GM13977 (cell line): ENCODE results near the gene CLEC16A.

Source experiments
- DNase-seq: peaks from one replicate; pipeline ENCODE4 v3.0.0; 2012; ENCODE audit warnings: low spot score
- in situ Hi-C: fragments of 300-500 bp; cut with MboI; formaldehyde crosslinking; loops from one replicate; pipeline ENCODE4 v1.12.0; 2022; ENCODE audit warnings: low sequenced_read_pairs, low pct_unique_long_range_greater_than_20kb, mixed read lengths, inconsistent platforms; ENCODE audit not compliant: unreplicated experiment
- TF ChIP-seq, protein P1 (sequence below): IDR thresholded peaks from 2 replicates; pipeline ENCODE4 v1.5.1; 2012; ENCODE audit warnings: mild to moderate bottlenecking, control low read depth; ENCODE audit not compliant: insufficient read depth; ENCODE audit errors: extremely low read depth, missing control alignments

The CLEC16A gene

DNA sequence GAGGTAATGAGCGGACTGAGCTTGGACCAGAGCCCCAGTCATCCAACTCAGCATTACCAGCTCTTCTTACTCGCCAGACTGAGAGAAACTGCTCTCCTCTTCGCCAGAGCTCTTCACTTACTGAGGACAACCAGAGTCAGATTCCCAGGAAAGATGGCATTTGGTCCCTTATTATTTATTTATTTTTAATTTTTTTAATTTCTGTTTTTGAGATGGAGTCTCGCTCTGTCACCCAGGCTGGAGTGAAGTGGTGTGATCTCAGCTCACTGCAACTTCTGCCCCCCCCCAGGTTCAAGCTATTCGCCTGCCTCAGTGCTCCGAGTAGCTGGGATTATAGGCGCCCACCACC is 25.4 kb upstream of the CLEC16A start:
- TF ChIP-seq, protein P1, sequence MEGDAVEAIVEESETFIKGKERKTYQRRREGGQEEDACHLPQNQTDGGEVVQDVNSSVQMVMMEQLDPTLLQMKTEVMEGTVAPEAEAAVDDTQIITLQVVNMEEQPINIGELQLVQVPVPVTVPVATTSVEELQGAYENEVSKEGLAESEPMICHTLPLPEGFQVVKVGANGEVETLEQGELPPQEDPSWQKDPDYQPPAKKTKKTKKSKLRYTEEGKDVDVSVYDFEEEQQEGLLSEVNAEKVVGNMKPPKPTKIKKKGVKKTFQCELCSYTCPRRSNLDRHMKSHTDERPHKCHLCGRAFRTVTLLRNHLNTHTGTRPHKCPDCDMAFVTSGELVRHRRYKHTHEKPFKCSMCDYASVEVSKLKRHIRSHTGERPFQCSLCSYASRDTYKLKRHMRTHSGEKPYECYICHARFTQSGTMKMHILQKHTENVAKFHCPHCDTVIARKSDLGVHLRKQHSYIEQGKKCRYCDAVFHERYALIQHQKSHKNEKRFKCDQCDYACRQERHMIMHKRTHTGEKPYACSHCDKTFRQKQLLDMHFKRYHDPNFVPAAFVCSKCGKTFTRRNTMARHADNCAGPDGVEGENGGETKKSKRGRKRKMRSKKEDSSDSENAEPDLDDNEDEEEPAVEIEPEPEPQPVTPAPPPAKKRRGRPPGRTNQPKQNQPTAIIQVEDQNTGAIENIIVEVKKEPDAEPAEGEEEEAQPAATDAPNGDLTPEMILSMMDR, result no peak
- in situ Hi-C loops, result loop anchor here (10.0 kb wide), 1 partner anchor 394 kb away; no protein-coding TSS in a partner anchor
- no peak for DNase-seq

DNA sequence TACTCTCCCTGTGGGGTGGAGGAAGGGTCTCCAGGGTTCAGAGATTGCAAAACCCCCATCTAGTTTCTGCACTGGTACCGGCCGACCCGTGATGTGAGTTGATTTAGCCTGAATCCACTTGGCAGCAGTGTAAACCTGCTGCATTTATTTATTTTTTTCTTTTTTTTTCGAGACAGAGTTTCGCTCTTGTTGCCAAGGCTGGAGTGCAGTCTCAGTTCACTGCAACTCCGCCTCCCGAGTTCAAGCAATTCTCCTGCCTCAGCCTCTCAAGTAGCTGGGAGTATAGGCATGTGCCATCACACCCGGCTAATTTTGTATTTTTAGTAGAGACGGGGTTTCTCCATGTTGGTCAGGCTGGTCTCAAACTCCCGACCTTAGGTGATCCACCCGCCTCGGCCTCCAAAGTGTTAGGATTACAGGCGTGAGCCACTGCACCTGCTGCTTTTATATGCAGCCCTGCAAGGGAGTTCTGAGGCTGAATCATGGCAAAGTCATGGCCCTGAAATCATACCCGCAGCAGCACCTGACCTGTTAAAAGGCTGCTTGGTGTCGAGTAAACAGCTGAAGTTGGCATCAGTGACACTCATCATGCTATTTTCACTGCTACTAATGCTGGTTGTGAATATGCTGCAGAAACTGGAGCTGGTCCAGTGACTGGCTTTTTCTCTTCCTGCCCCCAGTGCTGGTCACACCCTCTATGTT is 23.5 kb upstream of the CLEC16A start:
- DNase-seq, result no peak
- TF ChIP-seq, protein P1, result no peak
- in situ Hi-C loops, result no loop called here

DNA sequence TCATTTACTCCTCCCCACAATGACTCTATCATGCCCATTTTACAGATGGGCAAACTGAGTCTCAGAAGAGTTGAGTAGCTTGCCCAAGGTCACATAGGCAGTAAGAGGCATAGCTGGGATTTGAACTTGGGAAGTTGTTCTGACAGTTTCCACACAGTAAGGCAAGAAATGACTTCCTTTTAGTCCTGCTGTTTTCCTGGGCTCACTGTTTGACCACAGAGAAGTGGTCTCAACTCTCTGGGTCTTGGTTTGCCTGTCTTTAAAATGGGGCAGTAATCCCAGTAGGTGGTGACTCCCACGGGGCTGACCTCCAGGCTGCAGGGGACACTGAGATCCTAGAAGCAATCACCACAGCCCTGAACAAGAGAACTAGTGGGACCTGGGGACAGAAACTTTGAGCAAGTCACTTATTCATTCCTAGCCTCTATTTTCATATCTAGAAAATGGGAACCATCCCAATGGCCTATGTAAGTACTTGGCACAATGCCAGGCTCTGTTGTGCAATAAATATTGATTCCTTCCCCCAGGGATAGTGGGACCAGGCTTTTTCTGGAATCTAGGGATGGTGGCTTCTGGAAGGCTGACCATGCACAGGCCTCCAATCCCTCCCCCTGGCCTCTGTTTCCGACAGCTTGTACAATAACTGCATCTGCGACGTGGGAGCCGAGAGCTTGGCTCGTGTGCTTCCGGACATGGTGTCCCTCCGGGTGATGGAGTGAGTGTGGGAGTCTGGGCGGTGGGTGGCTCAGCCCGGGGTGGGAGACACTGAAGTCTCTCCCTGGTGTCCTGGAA is 22.6 kb upstream of the CLEC16A start:
- TF ChIP-seq, protein P1, result no peak
- in situ Hi-C loops, result no loop called here
- DNase-seq, result no peak

DNA sequence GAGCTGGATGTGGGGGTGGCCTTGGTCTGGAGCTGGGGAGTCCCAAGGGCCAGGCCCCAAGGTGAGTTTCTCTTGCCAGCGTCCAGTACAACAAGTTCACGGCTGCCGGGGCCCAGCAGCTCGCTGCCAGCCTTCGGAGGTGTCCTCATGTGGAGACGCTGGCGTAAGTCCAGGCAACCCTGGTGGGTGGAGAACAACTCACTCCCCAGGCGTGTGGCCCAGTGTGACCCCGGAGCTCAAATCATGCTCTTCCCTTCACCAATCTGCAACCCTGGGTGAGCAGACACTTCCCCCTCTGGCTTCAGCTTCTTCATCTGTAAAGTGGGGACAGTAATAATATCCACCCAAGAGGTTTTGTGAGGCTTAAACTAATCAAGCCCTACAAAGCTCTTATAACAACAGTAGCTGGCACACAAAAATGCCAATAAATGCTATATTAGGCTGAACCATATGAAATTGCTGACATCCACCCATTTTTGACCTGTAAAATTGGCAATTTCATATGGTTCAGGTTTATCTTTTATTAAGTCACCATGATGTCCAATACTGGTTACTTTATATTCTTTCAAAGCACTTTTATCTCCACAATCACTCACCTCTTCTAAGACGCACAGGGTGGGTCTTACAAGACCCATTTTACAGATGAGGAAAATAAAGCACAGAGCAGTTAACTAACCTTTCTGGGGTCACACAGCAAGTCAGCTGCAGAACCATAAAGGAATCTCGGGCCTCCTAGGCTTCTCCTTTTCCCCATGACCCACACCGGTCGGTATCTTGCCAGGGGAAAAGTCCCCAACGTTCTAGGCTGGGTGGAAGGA is 21.8 kb upstream of the CLEC16A start:
- in situ Hi-C loops, result no loop called here
- TF ChIP-seq, protein P1, result no peak
- no peak for DNase-seq

DNA sequence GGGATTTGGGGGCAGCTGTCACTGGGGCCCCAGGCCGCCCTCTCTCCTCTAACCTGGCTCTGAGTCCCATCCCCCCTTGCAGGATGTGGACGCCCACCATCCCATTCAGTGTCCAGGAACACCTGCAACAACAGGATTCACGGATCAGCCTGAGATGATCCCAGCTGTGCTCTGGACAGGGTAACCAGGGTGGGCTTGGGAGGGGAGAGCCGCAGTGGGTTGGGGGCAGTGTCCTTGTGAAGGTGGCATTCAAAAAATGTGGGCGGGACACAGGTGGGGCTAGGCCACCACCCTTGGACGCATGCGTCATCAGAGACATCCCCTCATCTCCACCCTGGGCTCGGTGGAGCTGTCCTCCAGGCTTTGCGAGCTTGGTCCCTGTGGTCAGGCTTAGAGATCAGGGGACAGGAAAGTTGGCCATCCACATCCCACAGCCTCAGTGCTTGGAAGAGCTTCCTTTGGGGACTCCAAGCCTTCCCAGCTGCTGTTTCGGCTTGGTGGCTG is 21.2 kb upstream of the CLEC16A start:
- in situ Hi-C loops, result no loop called here

More for the DNA sequence above, 21.2 kb upstream of the CLEC16A start:
- no peak for DNase-seq
- TF ChIP-seq, protein P1, result no peak
